ENCODE results near the gene DTNB. TPM values are rescaled to one million over a fixed set of nuclear protein-coding genes. Genes with fewer than 3 reads are reported as not detected.

The DTNB gene
- polyA plus RNA-seq, 4 donors: 11.8 to 23.8 (median 19.2) TPM

DNA sequence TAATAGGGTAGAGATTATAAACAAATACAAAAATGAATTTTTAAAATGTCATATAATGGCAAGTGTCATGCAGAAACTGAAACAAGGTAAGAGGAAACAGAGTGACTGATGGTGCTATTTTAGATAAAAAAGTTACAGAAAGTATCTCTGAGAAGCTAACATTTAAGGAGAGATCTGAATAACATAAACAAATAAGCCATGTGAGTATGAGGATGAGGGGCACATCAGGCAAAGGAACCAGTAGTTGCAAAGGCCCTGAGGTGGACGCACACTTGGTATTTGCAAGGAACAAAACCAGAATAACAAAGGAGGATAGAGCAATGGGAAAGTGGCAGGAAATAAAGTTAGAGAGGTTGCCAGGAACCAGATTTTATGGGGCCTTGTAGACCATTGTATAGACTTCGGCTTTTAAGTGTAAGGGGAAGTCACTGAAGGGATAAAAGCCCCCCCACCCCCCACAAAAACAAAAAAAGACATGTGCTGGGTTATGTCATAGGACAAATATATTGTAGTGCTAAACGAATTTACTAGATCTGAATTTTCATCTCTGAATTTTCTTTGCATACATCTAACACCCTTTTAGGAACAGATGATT lies 159.2 kb downstream of the DTNB start:
- DNase-seq (ENCODE audit: low read depth in 4 of 4, low spot score in 3 of 4): no peak

DNA sequence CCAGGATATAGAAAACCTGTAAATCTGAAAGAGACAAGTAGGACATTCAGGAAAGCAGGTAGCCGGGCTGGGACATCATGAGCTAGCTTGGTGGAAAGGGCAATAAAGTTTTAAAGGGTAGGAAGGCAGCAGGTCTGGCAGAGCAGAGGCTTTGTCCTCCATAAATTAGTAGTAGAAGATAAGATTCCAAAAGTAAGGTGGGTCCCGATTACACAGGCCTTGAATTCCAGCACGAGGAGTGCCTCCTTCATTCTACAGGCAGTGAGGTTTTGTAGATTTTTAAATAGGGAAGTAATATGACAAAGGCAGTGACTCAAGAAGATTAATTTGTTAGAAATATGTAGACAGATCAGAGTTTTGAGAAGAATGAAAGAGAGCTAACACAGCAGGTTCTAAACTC lies 160.7 kb downstream of the DTNB start:
- DNase-seq (ENCODE audit: low read depth in 4 of 4, low spot score in 3 of 4): no peak

DNA sequence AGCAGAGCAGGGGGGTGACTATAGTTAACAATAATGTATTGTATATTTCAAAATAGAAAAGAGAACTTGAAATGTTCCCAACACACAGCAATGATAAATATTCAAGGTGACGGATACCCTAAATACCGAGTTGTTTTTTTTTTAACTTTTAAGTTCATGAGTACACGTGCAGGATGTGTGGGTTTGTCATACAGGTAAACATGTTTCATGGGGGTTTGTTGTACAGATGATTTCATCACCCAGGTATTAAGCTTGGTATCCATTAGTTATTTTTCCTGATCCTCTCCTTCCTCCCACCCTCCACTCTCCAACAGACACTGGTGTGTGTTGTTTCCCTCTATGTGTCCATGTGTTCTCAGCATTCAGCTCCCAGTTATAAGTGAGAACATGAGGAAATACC lies 167.2 kb downstream of the DTNB start:
- no peak for DNase-seq (ENCODE audit: low read depth in 4 of 4, low spot score in 3 of 4)

- no peak for DNase-seq (ENCODE audit: low read depth in 4 of 4, low spot score in 3 of 4)
These were observed 167.8 kb downstream of the DTNB start for GRCh38 chr2:25505622-25506021.

- no peak for DNase-seq (ENCODE audit: low read depth in 4 of 4, low spot score in 3 of 4)
These were observed 168.2 kb downstream of the DTNB start for GRCh38 chr2:25505182-25505581.

GRCh38 chr2:25504266-25504665 lies 169.1 kb downstream of the DTNB start:
- no peak for DNase-seq (ENCODE audit: low read depth in 4 of 4, low spot score in 3 of 4)

DNA sequence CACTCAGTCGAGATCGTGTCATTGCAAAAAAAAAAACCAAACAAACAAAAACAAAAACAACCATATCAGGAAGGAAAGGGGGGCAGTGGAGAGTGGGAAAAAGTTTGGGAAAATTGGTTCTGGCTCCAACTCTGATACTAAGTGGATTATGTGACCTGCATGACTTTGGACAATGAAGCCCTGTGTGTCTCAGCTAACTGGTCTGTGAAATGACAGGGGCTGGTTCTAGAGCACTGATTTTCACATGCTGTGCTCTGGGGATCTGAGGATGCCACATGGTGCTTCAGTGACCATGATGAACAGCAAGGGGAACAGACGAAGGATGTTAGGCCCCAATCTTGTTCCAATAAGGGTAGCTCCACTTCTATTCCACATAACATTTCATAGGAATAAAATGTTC lies 174.2 kb downstream of the DTNB start:
- DNase-seq (ENCODE audit: low read depth in 4 of 4, low spot score in 3 of 4): no peak

GRCh38 chr2:25497918-25498407 lies 175.4 kb downstream of the DTNB start:
- no peak for DNase-seq (ENCODE audit: low read depth in 4 of 4, low spot score in 3 of 4)

DNA sequence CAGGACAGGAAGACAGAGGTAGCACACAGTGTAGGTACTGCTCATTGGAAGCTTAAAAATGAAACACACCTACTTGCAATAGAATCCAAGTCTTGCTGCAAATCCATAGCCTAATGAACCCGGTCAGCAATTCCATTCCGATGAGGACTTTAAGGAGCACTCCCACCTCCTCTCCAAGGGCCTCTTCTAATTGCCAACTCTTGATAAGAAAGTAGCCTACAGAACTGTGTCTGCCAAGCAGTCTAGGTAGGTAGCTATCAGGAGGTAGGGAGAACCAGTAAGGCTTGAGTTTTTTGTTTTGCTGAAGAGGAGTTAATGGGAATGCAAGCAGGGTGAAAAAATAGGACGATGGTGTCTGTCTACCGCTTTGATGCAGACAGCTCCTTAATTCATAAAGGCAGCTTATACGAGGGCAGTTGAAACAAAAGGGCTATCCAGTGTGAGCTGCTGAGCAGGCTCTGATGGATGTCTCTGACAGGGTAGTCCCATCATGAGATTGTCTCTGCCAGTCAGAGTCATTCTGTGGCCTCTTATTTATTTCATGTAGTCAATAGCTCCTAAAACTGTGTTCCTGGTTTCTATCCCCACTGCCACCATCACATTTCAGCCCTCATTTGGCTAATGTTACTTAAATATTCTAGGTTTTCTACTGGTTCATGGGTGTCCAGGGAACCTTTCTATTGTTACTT lies 176.0 kb downstream of the DTNB start:
- no peak for DNase-seq (ENCODE audit: low read depth in 4 of 4, low spot score in 3 of 4)

DNA sequence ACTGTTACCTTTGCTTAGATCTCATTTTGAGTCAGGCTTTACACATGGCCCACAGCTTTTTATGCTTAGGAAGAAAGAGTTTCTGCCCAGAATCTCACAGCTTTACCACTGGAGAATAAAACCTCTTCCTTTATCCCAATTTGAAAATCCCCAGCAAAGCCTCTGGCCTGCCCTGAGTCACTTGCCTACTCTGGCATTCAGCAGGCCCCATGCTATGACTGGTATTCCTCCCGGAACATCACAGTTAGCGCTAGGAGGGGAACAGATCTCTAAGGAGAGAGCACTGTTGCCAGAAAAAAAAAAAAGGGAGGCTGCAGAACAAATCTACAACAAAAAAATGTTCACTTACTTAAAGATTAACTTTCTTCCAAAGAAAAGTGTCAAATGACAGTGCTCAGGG lies 178.8 kb downstream of the DTNB start:
- no peak for DNase-seq (ENCODE audit: low read depth in 4 of 4, low spot score in 3 of 4)

- DNase-seq (ENCODE audit: low read depth in 4 of 4, low spot score in 3 of 4): no peak
These were observed 180.2 kb downstream of the DTNB start for GRCh38 chr2:25493207-25493606.

DNA sequence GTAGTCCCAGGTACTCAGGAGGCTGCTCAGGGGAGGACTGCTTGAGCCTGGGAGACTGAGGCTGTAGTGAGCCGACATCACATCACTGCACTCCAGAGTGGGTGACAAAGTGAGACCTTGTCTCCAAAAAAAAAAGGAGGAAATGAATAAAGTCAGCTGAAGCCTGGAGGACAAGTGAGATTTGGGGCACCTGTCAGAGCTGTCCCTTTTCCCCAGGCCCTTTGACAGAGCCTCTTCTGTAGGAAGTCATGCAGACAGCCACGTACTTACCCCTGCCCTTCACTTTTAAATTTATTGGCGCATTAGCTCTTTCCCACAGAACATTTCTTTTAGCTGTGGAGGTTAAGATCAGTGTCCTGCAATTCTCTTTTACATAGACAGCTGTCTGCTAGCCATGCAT lies 180.7 kb downstream of the DTNB start:
- no peak for DNase-seq (ENCODE audit: low read depth in 4 of 4, low spot score in 3 of 4)

DNA sequence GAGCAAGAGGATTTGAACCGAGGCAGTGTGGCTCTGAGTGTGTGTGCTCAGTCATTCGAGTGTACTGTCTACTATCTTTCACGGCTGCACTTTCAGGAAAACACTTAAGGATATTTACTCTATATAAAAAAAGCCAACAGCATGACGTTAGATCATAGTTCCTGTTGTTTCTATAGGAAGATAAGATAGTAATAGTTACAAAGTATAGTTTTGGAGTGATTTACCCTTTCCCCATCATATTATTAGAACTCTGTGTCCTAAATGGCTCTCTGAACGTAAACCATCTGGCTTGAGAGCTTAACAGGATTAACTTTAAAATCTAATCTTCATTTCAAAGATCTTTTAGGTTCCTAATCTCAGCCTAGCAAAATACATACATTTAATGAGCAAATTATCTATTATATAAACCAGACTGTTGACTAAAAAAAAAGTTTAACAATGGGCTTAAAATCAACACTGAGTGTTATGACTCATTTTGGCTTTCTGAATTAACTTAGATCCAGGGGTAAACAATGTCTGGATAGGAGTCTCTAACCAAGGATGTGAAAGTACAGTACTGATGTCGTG lies 181.3 kb downstream of the DTNB start:
- no peak for DNase-seq (ENCODE audit: low read depth in 4 of 4, low spot score in 3 of 4)

DNA sequence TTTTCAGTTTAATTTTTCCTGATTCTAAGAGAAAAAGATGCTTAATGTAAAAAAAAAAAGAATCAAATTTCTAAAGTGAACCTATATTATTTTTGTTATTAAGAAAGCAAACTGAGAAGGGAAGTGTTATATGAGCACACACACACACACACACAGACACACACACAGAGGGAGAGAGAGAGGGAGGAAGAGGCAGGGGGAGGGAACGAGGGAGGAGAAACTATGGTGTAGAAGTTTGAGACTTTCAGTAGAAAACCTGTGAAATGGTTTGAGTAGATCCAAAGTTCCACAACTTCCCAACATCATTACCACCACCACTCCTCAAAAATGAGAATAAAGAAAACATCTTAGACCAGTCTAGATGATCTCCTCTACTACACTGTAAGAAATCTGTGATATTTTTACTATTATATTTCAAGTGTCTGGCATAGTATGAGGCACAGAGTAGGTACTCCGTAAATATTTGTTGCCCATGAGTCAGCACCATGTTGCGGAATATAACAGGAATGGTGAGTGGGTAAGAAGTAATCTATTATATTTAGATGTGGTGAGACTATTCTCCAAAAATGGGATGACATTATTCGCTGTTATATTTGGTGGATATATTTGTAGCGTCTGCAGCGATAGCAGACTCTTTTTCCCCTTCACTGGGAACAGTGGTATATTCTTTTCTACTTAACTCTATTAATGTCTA lies 182.2 kb downstream of the DTNB start:
- DNase-seq (ENCODE audit: low read depth in 4 of 4, low spot score in 3 of 4): no peak

DNA sequence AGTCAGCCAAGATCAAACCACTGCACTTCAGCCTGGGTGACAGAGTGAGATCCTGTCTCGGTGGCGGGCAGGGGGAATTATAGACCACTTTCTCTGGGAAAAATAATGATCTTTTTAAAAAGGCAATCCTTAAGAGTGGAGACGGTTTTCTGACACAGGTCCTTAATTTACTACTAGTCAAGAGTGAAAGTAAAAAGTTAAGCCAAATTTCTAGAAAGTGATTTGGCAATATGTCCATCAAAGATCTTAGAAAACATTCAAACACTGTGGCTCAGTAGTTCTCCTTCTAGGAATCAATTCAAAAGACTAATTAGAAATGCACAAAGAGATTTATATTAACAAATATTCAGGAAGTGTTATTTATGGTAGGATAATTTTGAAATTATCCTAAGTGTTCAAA lies 183.2 kb downstream of the DTNB start:
- no peak for DNase-seq (ENCODE audit: low read depth in 4 of 4, low spot score in 3 of 4)

- DNase-seq (ENCODE audit: low read depth in 4 of 4, low spot score in 3 of 4): no peak
These were observed 183.7 kb downstream of the DTNB start for GRCh38 chr2:25489631-25490030.

DNA sequence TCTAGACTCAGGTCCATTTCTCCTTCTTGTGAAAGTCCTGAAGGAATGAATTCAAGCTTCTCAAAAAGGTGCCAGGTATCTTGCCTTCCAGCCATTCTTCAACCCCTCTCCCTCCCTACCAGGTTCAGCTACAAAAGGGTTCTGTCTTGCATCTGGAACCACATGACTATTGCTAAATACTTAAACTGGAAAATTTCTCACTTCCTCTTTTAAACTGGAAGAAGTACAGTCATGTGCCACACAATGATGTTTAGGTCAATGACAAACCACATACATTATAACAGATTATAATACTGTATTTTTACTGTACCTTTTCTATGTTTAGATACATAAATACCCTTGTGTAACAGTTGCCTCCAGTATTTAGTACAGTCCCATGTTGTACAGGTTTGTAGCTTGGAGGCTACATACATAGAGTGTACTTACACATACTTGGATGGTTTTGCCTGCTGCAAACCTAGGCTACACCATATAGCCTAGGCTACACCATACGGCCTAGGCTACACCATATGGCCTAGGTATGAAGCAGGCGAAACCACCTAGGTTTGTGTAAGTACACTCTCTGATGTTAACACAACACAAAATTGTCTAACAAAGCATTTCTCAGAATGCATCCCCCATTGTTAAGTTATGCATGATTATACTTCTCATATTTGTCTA lies 189.6 kb downstream of the DTNB start:
- no peak for DNase-seq (ENCODE audit: low read depth in 4 of 4, low spot score in 3 of 4)

GRCh38 chr2:25482341-25482740 lies 191.0 kb downstream of the DTNB start:
- DNase-seq (ENCODE audit: low read depth in 4 of 4, low spot score in 3 of 4): no peak

DNA sequence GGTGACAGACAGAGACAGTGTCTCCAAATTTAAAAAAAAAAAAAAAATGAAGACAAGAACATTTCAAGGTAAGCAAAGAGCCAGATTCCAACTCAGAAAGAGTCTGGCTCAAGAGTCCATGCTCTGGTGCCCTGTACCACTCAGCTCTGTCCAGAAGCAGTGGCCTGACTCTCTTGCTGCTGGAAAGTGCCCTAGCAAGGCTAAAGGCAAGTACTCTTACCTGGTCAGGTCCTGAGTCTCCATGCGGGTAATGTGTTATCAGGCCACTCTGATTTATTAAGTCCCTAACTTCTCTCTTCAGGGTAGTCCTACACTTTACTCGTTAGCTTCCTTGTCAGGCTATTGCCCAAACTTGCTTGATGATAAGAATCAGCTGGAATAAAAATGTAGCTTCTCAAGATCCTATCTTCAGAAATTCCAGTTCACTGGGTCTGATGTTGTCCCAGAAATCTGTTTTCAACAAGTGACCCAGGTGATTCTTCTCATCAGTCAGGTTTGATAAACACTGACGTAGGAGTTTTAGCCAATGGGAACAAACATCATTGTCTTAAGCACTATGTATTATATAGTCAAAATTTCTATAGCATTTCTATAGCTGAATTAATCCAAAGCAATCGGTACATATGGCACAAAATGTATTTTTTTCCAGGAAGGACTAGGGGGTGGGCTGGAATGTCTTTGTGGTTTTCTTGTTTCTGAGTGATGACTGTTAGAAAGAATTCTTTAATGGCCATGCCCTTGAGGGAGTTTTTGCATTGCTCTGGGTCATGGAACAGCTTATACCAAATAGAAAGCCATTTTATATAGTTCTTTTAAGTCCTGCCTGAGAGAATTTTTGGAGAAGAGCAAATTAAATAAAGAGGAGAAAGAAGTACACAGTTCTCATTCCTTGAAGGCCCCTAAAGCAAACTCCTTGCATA lies 191.7 kb downstream of the DTNB start:
- DNase-seq (ENCODE audit: low read depth in 4 of 4, low spot score in 3 of 4): no peak

GRCh38 chr2:25480561-25480960 lies 192.8 kb downstream of the DTNB start:
- no peak for DNase-seq (ENCODE audit: low read depth in 4 of 4, low spot score in 3 of 4)

Data from left renal pelvis (tissue), 4 donors.